ENCODE results near the gene GIMAP5.

Gene GIMAP5

DNA sequence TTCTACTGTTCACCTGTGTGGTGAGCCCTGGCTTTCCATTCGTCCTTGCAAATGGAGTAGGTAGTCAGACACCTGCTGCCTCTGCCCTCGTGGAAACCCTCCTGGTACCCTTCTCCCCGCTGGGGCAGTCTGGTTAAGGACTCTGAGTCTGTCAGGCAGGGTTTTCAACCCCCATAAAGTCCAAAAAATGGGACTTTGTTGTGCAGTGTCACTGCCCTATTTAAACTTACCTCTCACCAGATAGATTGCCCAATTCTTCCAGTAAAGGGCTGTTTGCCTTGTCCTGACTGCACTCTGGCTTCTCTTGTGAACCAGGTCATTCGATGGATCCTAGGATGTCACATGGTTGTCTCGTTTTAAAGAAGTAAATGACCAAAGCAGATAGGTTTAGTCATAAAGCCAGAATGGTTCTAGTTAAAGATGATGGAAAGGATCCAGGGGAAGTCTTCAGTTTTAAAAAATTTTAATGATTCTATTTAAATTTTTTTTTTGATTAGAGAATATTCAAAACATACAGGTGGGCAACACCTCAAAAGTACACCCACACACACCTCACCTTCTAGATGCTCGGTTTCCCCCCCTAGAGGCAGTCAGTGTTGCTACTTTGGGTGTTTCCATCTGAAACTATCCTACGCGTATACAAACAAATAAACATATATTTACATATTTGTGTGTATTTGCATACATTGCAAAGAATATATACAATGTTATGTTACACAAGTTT, 41.0 kb downstream of the GIMAP5 start:
- no peak for DNase-seq

DNA sequence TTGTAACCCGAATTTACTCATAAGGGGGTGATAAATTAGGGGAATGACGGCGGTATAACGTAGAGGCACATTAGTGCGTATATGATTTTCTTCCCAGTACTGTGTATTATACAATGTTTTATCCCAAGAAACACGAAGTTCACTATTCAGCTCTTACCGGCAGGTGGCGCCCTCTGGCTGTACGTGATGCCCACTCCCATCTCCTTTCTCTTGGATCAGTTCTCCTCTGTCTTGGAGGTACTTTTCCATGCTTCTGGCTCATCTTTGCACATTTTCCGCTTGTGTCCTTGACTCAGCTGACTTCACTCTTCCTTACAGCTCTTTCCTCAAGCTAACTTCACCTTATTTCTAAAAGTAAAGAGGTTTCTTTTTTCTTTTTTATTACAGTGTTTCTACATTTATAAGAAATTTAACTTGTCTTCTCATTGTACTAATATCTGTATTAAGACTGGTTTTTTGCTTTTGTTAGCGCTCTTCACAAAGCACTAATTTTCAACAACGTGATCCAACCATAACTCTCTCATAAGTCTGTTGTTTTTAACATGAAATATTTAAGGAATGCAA, 41.6 kb downstream of the GIMAP5 start:
- DNase-seq = peak; percentile 70

DNA sequence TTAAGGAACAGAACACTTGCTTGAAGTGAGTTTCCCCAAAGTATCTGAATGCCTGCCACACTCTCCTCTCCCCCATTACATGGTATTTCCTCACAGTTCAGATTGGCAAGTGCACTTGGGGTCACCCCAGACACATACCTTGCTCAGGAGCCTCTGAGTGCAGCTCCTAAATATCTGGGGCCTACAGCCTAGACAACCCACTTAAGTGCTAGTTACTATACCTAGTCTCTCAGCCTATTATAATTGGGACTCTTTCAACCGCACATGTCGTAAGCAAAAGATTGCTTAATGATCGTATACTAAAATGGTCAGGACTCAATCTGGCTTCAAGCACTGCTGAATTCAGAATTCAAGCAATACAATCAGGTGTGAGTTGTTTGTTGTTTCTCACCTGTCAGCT, 43.1 kb downstream of the GIMAP5 start:
- DNase-seq = no peak

DNA sequence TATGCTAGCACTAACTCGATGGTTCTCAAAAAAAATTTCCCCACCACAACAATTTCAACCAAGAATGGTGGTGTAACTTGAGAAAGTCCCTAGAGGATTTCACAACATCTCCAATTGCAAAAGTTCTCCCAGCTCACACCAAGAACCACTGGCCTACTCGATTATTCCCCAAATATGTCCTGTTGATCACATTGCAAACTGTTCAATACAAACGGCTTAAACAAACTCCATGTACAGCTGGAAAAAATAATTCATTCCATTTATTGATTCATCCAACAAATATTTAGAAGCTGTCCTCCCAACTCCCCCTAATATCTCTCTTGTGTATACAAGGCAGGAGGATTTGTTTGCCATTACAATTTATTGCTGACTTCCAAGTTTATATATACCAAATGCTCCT, 43.9 kb downstream of the GIMAP5 start:
- DNase-seq = no peak

DNA sequence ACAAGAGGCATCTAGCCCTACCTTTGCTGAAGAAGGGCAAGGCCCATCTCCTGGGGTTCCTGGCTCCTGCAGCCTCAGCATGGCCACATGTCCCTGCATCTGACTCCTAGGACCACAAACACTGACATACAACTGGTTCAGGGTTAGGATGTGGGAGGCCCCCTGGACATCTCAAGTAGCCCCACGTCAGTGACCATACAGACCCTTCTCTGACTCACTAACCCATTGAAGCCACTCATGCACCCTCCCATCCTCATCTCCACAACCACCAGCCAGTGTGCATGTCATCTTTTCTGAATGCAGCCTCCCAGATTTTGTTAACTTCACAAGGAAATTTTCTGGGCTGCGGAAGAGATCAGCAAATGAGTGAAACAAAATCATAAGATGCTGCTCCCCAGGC, 44.7 kb downstream of the GIMAP5 start:
- no peak for DNase-seq

DNA sequence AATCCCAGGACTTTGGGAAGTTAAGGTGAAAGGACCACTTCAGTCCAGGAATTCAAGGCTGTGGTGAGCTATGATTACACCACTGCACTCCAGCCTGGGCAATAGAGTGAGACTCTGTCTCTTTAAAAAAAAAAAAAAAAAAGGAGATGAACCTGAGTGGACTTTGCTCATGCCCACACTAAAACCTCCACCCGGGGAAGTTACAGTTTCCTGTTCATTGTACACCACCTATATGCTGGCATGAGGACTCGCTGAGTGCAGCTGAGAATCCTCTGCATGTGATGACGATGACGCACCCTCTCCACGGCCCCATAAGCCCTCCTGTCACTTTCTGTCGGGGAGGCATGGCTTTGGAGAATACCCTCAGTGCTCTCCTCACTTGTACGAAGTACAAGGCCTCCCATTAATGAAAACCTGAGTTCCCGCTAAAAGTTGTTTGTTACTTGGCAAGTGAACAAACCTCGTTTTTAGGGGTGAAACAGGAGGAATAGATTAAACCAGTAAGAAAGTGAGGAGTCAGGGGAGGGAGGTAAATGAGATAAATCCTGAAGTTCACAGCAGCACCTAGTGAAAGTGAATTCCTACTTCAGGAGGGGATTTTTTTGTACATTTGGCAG, 47.0 kb downstream of the GIMAP5 start:
- no peak for DNase-seq

DNA sequence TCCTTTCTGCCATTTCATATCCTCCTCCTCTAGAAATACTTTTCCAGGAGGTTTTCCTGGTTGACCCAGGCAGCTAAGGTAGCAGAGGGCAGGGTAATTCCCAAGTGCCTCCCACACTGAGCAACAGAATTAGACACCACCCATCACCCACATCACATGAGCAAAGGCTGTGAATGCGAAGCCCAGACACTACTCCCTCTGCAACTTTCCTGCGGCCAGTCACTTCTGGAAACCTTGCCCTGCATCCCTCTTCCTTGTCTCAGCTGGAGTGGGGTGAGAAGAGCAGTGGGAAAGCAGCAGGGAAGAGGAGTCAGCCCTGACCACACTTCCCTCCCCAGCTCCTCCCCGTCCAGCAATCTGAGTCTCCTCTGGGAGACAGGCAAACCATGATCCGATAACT, 47.7 kb downstream of the GIMAP5 start:
- no peak for DNase-seq

DNA sequence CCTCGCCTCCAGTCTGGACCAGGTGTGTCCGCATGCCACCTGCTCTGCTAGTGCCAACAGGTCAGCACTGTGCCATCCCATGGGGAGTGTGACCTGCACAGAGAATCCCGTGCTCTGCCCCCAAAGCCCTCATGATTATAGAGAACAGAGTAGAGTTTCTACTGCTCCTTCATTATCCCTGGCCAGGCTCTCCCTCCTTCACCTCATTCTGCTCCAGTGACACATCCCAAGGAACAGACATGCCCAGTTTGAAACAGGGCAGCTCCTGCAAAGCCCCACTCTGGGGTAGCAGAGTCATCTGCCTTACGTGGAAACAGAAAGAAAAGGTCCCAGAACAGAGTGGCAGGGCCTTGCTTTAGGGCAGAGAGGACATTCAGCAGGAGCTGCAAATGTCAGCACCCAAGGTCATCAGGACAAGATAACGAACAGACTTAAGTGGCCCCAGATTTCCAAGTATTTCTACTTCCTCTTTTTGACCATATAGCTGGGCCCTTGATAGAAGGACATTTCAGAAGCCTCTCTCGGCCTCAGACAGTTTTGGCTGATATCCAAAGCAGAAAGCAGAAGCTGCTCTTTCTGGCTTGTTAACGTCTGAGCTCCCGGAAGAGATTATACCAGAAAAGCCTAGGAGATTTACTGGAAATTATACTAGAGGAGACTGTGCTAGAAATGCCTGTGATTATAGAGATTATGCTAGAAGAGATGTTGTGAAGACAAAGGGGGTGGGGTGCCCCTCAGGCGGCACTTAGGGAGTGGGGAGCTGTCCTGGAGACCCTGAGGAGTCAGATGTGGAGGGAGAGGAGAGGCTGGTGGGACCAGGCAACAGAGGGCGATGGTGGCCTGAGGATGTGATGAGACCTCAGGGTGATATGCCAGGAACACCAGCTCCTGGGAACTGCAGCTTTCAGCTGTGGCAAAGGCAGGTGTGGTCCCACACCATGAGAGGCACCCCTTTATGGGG, 50.4 kb downstream of the GIMAP5 start:
- peak; percentile 15 for DNase-seq

DNA sequence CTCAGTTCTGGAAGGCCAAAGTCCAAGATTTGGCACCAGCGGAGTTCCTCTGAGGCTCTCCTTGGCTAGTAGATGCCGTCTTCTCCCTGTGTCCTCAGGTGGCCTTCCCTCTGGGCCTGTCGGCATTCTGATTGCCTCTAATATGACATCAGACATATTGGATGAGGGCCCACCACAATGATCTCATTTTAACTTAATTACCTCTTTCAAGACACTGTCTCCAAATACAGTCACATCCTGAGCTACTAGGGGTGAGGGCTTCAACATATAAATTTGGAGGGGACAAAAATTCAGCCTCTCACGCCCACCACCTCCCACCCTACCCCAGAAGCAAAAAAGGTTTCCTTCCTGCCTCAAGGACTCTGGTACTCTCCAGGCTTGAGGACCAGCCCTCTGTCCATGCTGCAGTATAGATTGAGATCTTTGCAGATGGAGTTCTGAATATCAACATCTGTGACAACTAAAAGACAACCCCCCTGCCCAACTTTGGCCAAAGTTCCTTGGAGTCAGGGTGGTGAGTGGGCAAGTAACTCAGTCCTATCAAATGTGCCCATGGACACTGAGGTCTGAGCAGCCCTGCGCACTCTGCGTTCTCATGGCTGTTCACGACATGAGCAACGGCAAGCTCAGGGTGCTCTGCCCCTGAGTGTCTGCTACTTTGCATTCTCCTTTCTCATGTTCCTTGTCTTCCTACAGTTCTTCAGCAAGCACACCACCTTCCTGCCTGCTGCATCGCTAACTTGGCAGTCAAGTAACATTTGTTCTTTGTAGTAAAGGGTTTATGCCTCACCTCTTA, 51.5 kb downstream of the GIMAP5 start:
- DNase-seq = peak; percentile 5

DNA sequence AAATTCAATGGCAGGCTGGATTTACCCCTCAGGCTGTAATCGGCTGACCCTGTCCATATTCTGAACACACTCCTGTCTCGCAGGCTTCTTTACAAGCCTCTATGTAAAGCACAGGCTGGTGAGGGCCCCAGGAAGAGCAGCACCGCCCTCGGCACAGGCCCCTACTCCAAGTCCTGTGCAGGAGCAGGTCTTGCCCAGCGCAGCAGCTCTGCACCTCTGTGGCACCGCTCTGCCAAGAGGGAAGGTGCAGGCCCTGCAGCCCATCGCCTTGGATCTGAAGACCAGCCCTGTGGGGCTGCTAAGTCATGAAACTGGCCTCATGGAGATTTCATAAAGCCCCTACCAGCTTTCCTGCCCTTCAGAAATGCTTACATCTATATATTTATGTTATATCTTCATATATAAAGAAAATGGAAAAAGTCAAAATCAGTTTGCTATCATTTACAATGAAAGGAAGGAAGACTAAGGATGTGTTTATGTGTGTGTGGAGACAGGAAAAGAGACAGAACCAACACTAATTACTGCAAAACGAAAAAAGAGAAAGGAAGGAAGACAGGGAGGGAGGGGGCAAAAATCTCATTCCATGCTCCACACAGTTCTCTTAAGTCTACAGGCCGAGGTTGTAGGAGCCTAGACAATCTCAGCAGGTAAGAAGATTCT, 53.3 kb downstream of the GIMAP5 start:
- no peak for DNase-seq

DNA sequence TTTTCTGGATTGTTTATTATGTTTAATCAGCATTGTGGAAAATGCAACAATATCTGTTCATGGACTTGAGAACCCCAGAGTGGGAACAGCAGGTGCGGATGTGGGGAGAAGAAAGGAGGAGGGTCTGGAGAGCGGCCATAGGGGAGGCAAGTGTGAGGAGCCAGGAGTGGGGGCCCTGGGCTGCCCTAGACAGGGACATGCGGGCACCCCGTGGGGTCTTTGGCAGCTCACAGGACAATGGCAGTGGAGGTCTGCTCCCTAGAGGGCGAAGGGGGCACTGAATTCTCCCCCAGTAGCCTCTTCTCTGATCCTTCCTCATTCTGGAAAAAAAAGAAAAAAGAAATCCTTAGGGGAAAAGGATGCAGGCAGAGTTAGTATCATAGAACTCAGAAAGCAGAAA, 54.1 kb downstream of the GIMAP5 start:
- DNase-seq = no peak

DNA sequence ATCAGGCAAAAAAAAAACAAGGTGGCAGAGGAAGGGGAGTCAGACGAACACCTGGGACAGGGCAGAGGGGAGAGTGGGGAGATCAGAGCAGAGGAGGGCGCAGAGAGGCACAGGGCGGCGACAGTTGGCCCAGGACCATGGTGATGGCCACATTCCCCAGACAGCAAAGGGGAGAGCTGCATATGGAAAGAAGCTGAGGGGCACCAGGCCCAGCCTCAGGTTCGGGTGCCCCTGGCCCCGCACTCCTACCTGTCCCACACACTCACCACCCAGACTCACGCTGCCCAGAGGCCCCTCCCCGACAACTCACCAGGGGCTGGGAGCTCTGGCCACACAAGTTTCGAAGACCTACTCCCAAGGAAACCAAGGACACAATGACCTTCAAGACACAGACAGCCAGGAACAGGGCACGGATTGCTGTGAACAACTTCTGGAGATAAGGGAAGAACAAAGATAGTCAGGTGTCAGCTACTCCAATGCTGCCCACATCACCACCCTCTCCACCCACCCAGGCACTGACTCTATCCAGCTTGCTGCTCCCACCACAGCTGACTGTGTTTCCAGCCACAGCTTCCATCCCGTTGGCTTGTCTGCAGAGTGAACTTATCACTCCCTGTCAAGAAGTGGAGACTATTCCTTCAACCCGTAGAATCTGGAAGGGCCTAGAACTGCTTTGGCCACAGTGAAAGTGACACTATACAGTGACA, 54.7 kb downstream of the GIMAP5 start:
- DNase-seq = no peak

Data from NCI-H1092 (cell line).